SH-SY5Y (cell line): Measurements from ENCODE around the gene GALNT6.

Experiments used
- GATA2 ChIP-seq: IDR thresholded peaks from 2 replicates; pipeline ENCODE4 v1.6.1; 2011; ENCODE audit warnings: mild to moderate bottlenecking, low read depth, low read length
- GATA3 ChIP-seq: IDR thresholded peaks from 2 replicates; pipeline ENCODE4 v1.6.1; 2011; ENCODE audit warnings: low read depth, mild to moderate bottlenecking, low read length, moderate library complexity

GALNT6 gene

DNA sequence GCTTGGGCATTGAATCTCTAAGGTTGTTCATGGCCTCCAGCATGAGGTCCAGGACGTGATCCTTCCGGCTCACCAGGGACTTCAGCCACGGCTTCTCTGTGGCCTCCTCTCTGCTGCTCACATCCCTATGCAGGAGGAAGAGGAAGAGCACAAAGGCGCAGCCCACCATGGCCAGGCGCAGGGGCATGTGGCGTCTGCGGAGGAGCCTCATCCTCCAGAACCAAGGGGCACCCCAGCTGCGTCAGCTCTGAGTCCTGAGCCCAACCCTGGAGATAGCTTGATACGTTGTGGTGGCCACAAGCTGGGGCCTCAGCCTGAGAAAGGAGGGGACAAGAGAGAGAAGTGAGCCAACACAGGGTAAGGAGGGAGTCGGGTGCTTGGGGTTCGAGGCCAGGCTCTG lies 11.6 kb downstream of the GALNT6 start:
- TF ChIP-seq GATA2: no peak
- TF ChIP-seq GATA3: no peak

GRCh38 chr12:51378749-51379148 lies 12.5 kb downstream of the GALNT6 start:
- TF ChIP-seq GATA3 (no peak), GATA2 (no peak)

GRCh38 chr12:51377099-51377984 lies 13.9 kb downstream of the GALNT6 start:
- TF ChIP-seq GATA3: no peak
- TF ChIP-seq GATA2: no peak

DNA sequence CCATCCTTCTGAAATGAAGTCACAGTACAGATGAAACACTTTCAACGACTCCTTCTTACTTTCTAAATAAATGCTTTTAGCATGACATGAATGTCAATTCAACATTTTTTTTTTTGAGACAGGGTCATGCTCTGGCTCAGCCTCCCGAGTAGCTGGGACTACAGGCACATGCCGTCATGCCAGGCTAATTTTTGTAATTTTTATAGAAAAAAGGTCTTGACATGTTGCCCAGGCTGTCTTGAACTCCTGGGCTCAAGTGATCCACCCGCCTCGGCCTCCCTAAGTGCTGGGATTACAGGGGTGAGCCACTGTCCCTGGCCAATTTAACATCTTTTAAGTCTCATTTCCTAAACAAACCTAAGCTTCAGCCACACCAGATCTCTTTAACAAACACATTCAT lies 16.4 kb downstream of the GALNT6 start:
- TF ChIP-seq GATA2 (no peak), GATA3 (no peak)

DNA sequence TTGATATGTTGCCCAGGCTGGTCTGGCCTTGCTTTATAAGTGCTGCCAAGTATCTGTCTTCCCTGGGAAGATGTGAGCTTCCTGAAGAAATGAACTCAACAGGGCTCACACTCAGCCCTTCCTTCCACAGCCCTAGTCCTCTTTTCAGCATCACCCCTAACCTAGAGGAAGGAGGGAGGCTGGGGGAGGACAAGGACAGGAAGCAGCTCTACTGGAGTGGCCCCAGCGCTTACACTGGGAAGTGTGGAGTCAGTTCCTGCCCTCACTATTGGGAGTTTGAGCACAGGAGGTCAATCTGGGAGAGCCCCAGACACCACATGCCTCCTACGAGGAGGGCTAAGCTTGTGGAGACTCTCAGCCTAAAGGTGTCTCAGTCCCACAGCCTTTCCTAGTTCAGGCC lies 16.8 kb downstream of the GALNT6 start:
- TF ChIP-seq GATA3 (no peak), GATA2 (no peak)

GRCh38 chr12:51373187-51373586 lies 18.0 kb downstream of the GALNT6 start:
- no peak for TF ChIP-seq GATA3

DNA sequence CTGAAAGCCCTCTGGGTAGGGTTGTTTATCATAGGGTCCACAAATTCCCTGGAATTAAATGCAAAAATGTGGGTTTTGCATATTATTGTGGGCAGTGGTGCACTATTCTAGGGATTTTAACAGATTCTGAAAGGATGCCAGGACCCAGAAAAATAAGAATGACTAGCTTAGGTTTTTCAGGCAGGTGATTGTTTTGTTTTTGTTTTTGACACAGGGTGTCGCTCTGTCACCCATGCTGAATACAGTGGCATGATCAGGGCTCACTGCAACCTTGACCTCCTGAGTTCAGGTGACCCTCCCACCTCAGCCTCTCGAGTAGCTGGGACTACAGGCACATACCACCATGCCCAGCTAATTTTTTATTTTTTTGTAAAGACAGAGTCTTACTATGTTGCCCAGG lies 19.2 kb downstream of the GALNT6 start:
- TF ChIP-seq GATA2 (no peak), GATA3 (no peak)

DNA sequence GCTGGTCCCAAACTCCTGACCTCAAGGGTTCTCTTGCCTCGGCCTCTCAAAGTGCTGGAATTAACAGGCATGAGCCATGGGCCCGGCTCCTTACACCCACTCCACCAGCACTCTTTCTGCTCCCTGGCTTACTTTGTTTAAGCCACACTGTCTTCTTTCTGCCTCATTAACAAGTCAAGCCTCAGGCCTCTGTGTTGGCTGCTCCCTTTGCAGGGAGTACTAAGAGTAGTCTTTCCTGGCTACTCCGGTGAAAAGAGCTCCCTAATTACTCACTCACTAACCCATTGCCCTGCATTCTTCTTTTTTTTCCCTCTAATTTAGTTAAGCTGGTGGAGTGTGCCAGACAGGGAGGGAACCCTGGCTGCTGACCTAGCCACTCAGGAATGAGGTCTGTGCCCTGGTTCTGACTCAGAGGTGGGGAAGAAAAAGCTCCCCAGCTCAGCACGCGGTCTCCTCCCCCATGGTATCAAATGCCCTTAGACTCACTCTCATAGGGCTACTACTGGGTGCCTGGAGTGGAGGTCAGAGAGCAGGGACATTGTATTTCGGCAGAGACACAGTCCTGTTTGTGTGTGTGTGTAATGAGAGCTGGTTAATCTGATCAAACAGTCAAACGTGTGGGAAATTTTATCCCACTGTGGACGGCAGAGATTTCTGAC lies 19.8 kb downstream of the GALNT6 start:
- TF ChIP-seq GATA2: no peak; the same call in 1 of the 2 replicates
- TF ChIP-seq GATA3: no peak

GRCh38 chr12:51370667-51371066 lies 20.5 kb downstream of the GALNT6 start:
- TF ChIP-seq GATA3 (no peak), GATA2 (no peak)

DNA sequence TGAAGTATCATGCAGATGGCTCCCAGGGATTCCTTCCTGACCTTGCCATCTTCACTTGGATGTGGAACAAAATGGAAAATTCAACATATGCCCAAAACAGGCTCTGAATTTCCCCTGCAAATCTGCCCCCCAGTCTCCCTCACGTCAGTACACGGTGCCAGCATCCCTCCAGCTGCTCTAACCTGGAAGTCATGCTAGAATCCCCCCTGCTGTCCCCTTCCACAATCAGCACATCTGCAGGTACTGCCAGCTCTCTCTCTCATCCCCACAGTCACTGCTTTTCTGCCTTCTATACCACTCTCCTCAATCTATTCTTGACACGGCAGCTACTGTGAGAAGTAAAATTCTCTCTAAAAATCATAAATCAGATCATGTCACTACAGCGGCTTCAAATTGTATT lies 21.6 kb downstream of the GALNT6 start:
- no peak for TF ChIP-seq GATA3
- no peak for TF ChIP-seq GATA2

DNA sequence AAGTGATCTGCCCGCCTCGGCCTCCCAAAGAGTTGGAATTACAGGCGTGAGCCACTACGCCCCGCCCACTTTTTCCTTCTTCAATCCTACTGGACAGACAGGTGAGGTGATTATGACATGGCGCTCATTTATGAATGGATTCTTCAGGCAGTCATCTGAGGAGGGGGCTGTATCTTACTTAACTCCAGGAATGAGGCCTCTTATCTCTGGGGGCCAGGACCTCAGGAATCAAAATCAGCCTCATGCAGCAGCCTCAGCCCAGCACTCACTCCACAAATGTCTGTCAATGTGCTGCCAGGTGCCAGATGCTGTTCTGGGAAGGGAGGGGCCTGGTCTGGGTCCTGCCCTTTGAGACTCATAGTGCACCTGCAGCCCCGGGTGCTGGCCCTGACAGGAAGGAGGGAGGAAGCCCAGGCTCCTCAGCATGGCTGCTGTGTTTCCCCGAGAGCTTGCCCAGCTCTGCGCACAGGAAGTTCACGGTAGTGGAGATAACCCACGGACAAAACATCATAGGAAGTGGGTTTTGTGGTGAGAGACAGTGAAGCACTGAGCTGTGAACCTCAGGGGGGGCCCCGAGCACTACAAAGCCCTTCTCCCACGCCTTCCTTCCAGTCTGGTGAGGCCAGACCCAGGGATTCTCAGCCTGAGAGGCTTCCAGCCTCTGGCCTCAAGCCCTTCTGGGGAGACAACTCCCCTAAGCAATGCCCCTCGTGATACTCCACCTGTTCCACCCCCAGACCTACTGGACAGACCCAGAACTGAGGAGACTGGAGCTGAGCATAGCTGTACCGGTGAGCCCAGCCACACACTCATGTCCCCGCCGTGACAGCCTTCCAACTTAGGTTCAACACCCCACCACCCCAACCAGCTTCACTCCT lies 22.3 kb downstream of the GALNT6 start:
- TF ChIP-seq GATA3 (no peak), GATA2 (no peak)

GRCh38 chr12:51365276-51365675 lies 25.9 kb downstream of the GALNT6 start:
- no peak for TF ChIP-seq GATA2

DNA sequence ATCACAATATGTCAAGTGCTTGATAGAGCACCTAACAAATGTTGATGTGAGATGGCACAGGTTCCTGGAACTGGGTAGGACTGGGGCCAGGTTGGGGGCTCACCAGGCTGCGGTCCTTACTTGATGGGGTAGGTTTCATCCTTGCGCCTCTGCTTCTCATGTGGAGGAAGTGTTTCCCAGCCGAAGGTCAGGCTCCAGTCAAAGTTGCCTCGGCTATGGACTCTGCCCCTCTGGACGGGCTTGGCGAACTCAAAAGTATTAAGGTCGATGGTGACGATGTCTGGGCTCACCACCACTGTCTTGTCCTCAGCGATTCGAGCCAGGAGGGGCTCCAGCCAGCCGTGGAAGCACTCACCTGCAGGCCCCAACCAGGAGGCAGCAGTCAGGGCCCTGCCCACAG lies 27.2 kb downstream of the GALNT6 start:
- TF ChIP-seq GATA2 (no peak), GATA3 (no peak)

- TF ChIP-seq GATA2 (no peak), GATA3 (no peak)
Measured at GRCh38 chr12:51362747-51363342, 28.4 kb downstream of the GALNT6 start.
